Body of pancreas (tissue), 4 donors: ENCODE results near the gene DHX35.

Experiments used
- POLR2A ChIP-seq, 3 donors: fragments of 450-650 bp; IDR thresholded peaks; one replicate each; pipeline ENCODE4 v1.6.1; 2016; ENCODE audit warnings: antibody characterized with exemption in 3 of 3, mild to moderate bottlenecking in 2 of 3
- TF ChIP-seq, protein P1 (sequence below), 7 experiments: fragments of 450-650 bp in 4 of 7; fragments of 200-600 bp in 3 of 7; sonication (generic) in 3 of 7; IDR thresholded peaks; one replicate each; pipeline ENCODE4 v1.5.1; 2016 to 2019; ENCODE audit warnings: antibody characterized with exemption in 7 of 7

DNA sequence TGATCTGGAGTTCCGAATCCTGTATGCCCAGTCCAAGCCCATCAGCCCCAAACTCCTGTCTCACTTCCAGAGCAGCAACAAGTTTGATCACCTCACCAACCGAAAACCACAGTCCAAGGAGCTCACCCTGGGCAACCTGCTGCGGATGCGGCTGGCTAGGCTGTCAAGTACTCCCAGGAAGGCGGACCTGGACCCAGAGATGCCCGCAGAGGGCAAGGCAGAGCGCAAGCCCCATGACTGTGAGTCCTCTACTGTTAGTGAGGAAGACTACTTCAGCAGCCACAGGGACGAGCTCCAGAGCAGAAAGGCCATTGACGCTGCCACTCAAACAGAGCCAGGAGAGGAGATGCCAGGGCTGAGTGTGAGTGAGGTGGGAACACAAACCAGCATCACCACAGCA lies 10.5 kb upstream of the DHX35 start:
- TF ChIP-seq, protein P1, sequence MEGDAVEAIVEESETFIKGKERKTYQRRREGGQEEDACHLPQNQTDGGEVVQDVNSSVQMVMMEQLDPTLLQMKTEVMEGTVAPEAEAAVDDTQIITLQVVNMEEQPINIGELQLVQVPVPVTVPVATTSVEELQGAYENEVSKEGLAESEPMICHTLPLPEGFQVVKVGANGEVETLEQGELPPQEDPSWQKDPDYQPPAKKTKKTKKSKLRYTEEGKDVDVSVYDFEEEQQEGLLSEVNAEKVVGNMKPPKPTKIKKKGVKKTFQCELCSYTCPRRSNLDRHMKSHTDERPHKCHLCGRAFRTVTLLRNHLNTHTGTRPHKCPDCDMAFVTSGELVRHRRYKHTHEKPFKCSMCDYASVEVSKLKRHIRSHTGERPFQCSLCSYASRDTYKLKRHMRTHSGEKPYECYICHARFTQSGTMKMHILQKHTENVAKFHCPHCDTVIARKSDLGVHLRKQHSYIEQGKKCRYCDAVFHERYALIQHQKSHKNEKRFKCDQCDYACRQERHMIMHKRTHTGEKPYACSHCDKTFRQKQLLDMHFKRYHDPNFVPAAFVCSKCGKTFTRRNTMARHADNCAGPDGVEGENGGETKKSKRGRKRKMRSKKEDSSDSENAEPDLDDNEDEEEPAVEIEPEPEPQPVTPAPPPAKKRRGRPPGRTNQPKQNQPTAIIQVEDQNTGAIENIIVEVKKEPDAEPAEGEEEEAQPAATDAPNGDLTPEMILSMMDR (IDR thresholded peaks at IDR 0.05): no peak
- no peak for TF ChIP-seq POLR2A (IDR thresholded peaks at IDR 0.05)
